Lower leg skin (tissue), 3 donors: Measurements from ENCODE around the gene MYO3B.

ENCODE experiments used
- CTCF ChIP-seq, 3 donors: fragments of 450-650 bp; IDR thresholded peaks; one replicate each; pipeline ENCODE4 v1.5.1; 2016; ENCODE audit warnings: antibody characterized with exemption in 3 of 3, mild to moderate bottlenecking in 3 of 3, moderate library complexity in 2 of 3
- POLR2A ChIP-seq, 2 donors: fragments of 450-650 bp; IDR thresholded peaks; one replicate each; pipeline ENCODE4 v1.6.1; 2016 to 2017; ENCODE audit warnings: antibody characterized with exemption in 2 of 2, mild to moderate bottlenecking in 1 of 2, moderate library complexity in 1 of 2

- TF ChIP-seq CTCF (IDR thresholded peaks at IDR 0.05) (no peak), POLR2A (IDR thresholded peaks at IDR 0.05) (no peak)
Measured at GRCh38 chr2:170249761-170250160, 71.8 kb downstream of the MYO3B start.
